ENCODE results near the gene SHC2.

Gene SHC2

DNA sequence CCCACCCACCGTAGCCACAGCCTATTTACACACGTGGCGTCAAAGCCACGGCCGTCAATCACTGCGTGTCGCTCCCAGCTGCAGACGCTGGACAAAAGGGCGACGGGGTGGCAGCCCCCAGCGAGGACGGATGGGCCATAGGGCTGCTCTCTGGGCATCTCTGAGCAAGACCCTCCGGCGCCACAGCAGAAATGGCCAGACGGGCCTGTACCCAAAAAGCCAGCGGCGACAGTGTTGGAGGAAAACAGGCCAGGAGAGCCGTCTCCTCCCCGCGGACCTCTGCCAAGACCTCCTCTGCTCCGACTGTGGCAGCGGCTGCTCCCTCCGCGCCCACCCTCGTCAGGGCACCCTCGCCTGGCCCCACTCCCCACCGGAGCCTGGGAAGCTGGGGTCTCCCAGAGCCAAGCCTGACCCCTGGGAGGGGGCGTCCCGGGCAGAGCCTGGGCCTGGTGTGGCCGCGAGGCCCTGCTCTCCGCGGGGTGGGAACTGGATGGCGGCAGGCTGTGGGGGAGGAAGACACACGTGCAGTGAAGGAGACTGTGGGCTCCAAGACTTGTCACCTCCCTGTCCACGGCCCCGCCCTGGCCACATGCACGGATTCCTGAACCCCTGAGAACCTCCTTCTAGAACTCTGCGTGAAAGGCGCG lies 54.6 kb downstream of the SHC2 start:
- TF ChIP-seq RARB (CRISPR knock-in tag; IDR thresholded peaks at IDR 0.05): no peak
- TF ChIP-seq ZFP30 (CRISPR knock-in tag; IDR thresholded peaks at IDR 0.05): no peak
- no peak for TF ChIP-seq GLIS3 (CRISPR knock-in tag; IDR thresholded peaks at IDR 0.05)
- TF ChIP-seq ZNF8 (CRISPR knock-in tag; IDR thresholded peaks at IDR 0.05): no peak
- no peak for TF ChIP-seq BACH2 (CRISPR knock-in tag; IDR thresholded peaks at IDR 0.05; ENCODE audit: borderline replicate concordance)
- no peak for ATAC-seq

DNA sequence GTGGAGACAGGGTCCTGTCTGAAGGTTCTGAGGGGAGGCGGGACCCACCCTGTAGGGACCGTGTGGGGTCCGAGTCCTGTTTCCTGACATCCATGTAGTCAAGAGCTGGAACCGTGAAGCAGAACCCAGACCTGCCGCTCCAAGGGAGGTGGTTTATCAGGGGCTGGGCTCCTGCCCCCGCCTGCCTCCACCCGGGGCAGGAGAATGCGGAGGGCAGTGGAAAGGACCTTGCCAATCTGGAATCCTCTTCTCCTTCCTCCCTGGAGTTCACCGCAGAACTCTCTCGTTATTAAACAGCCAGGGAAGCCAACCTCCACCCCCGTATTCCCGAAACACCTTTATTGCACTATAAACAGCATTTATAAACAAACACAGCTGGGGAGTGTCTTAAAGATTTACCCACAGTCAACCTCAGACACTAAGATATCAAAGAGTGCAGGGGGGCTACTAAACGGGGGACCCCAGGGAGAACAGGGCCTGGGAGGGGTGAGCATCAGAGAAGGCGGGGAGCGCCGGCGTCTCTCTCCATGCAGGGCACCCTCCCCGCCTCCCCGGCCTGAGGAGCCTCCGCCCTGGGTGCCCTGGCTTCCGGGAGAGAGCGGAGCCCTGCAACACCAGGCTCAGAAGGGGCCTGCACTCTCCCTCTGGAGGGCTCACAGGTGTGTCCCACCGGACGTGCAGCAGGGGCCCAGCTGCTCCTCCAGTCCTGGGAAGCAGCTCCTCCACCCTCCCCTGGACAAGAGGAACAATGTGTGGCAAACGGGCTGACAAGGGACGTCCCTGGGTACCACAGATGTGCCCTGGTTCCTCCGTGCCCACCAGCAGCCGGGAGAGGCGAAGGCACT lies 55.5 kb downstream of the SHC2 start:
- TF ChIP-seq ZC3H10 (CRISPR knock-in tag; IDR thresholded peaks at IDR 0.05) (no peak), ZFP3 (CRISPR knock-in tag; IDR thresholded peaks at IDR 0.05) (no peak), ZNF565 (CRISPR knock-in tag; conservative IDR thresholded peaks at IDR 0.05; ENCODE audit: low read depth) (no peak), ARNTL (CRISPR knock-in tag; IDR thresholded peaks at IDR 0.05; ENCODE audit: borderline replicate concordance, low read depth) (no peak), TCF4 (CRISPR knock-in tag; IDR thresholded peaks at IDR 0.05; ENCODE audit: borderline replicate concordance) (no peak), GLIS3 (CRISPR knock-in tag; IDR thresholded peaks at IDR 0.05) (no peak), CSDC2 (CRISPR knock-in tag; IDR thresholded peaks at IDR 0.05) (no peak), ZNF8 (CRISPR knock-in tag; IDR thresholded peaks at IDR 0.05) (no peak), RARB (CRISPR knock-in tag; IDR thresholded peaks at IDR 0.05) (no peak), ESRRG (CRISPR knock-in tag; IDR thresholded peaks at IDR 0.05) (no peak), ZNF70 (CRISPR knock-in tag; IDR thresholded peaks at IDR 0.05) (no peak)
- TF ChIP-seq, protein P1, sequence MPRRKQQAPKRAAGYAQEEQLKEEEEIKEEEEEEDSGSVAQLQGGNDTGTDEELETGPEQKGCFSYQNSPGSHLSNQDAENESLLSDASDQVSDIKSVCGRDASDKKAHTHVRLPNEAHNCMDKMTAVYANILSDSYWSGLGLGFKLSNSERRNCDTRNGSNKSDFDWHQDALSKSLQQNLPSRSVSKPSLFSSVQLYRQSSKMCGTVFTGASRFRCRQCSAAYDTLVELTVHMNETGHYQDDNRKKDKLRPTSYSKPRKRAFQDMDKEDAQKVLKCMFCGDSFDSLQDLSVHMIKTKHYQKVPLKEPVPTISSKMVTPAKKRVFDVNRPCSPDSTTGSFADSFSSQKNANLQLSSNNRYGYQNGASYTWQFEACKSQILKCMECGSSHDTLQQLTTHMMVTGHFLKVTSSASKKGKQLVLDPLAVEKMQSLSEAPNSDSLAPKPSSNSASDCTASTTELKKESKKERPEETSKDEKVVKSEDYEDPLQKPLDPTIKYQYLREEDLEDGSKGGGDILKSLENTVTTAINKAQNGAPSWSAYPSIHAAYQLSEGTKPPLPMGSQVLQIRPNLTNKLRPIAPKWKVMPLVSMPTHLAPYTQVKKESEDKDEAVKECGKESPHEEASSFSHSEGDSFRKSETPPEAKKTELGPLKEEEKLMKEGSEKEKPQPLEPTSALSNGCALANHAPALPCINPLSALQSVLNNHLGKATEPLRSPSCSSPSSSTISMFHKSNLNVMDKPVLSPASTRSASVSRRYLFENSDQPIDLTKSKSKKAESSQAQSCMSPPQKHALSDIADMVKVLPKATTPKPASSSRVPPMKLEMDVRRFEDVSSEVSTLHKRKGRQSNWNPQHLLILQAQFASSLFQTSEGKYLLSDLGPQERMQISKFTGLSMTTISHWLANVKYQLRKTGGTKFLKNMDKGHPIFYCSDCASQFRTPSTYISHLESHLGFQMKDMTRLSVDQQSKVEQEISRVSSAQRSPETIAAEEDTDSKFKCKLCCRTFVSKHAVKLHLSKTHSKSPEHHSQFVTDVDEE (CRISPR knock-in tag; IDR thresholded peaks at IDR 0.05): no peak
- TF ChIP-seq, protein P2, sequence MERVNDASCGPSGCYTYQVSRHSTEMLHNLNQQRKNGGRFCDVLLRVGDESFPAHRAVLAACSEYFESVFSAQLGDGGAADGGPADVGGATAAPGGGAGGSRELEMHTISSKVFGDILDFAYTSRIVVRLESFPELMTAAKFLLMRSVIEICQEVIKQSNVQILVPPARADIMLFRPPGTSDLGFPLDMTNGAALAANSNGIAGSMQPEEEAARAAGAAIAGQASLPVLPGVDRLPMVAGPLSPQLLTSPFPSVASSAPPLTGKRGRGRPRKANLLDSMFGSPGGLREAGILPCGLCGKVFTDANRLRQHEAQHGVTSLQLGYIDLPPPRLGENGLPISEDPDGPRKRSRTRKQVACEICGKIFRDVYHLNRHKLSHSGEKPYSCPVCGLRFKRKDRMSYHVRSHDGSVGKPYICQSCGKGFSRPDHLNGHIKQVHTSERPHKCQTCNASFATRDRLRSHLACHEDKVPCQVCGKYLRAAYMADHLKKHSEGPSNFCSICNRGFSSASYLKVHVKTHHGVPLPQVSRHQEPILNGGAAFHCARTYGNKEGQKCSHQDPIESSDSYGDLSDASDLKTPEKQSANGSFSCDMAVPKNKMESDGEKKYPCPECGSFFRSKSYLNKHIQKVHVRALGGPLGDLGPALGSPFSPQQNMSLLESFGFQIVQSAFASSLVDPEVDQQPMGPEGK (CRISPR knock-in tag; IDR thresholded peaks at IDR 0.05; ENCODE audit: borderline replicate concordance): no peak
- ATAC-seq: no peak

DNA sequence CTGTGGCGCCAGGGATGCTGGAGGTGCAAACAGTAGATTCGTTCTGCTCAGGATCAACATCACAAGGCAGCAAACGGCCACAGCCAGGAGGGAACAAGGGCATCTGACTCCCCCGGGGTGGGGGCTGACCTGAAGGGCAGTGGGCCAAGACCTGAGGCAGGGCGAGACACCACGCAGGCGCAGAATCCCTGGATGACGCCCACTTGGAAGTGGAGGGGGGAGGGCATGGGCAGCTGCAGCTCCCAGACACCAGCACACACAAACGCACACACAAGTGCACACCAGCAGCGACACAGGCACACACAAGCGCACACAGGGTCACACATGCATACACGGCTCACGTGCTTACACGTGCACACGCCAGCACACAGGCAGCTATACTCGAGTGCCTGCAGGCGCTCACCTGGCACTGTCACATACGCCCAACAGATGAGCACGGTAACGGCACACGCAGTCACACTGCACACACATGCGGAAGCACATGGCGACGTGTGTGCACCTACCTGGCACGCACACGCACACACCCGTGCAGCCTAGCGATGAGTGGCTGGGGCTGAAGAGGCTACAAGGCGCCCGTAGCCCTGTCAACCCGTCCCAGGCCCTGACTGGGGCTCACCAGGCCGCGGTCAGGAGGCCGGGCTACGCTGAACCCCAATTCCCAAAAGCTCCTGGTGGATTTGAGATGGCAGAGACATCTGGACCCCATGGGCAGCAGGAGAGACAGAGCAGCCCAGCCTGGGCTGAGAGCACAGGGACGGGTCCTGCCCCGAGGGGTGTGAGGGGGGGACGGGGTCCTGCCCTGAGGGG lies 57.4 kb downstream of the SHC2 start:
- TF ChIP-seq ESRRG (CRISPR knock-in tag; IDR thresholded peaks at IDR 0.05) (no peak), BACH2 (CRISPR knock-in tag; IDR thresholded peaks at IDR 0.05; ENCODE audit: borderline replicate concordance) (no peak), PPARA (CRISPR knock-in tag; IDR thresholded peaks at IDR 0.05; ENCODE audit: borderline replicate concordance) (no peak), ZNF8 (CRISPR knock-in tag; IDR thresholded peaks at IDR 0.05) (no peak), ISL1 (CRISPR knock-in tag; IDR thresholded peaks at IDR 0.05) (no peak), RARB (CRISPR knock-in tag; IDR thresholded peaks at IDR 0.05) (no peak), ARNTL (CRISPR knock-in tag; IDR thresholded peaks at IDR 0.05; ENCODE audit: borderline replicate concordance, low read depth) (no peak), GLIS3 (CRISPR knock-in tag; IDR thresholded peaks at IDR 0.05) (no peak), OSR1 (CRISPR knock-in tag; IDR thresholded peaks at IDR 0.05) (no peak), ZFP3 (CRISPR knock-in tag; IDR thresholded peaks at IDR 0.05) (no peak), ZFP30 (CRISPR knock-in tag; IDR thresholded peaks at IDR 0.05) (no peak)
- TF ChIP-seq, protein P3, sequence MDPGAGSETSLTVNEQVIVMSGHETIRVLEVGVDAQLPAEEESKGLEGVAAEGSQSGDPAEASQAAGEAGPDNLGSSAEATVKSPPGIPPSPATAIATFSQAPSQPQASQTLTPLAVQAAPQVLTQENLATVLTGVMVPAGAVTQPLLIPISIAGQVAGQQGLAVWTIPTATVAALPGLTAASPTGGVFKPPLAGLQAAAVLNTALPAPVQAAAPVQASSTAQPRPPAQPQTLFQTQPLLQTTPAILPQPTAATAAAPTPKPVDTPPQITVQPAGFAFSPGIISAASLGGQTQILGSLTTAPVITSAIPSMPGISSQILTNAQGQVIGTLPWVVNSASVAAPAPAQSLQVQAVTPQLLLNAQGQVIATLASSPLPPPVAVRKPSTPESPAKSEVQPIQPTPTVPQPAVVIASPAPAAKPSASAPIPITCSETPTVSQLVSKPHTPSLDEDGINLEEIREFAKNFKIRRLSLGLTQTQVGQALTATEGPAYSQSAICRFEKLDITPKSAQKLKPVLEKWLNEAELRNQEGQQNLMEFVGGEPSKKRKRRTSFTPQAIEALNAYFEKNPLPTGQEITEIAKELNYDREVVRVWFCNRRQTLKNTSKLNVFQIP (CRISPR knock-in tag; IDR thresholded peaks at IDR 0.05; ENCODE audit: borderline replicate concordance, low read depth): no peak
- TF ChIP-seq, protein P4, sequence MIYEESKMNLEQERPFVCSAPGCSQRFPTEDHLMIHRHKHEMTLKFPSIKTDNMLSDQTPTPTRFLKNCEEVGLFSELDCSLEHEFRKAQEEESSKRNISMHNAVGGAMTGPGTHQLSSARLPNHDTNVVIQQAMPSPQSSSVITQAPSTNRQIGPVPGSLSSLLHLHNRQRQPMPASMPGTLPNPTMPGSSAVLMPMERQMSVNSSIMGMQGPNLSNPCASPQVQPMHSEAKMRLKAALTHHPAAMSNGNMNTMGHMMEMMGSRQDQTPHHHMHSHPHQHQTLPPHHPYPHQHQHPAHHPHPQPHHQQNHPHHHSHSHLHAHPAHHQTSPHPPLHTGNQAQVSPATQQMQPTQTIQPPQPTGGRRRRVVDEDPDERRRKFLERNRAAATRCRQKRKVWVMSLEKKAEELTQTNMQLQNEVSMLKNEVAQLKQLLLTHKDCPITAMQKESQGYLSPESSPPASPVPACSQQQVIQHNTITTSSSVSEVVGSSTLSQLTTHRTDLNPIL (CRISPR knock-in tag; IDR thresholded peaks at IDR 0.05; ENCODE audit: low read depth): no peak
- no peak for ATAC-seq

All from SK-N-SH treated with all-trans-retinoic acid at 6 μM for 48 hours (cell line).